ENCODE measurements around the gene GLRX2. TPM values are rescaled to one million over a fixed set of nuclear protein-coding genes. Genes with fewer than 3 reads are reported as not detected.

Gene GLRX2
- total and polyA plus RNA-seq, 2 of the 8 experiments (the other 6 are each of a cell fraction or from before 2014, with no cell fraction given): 4.8 to 13.5 TPM

DNA sequence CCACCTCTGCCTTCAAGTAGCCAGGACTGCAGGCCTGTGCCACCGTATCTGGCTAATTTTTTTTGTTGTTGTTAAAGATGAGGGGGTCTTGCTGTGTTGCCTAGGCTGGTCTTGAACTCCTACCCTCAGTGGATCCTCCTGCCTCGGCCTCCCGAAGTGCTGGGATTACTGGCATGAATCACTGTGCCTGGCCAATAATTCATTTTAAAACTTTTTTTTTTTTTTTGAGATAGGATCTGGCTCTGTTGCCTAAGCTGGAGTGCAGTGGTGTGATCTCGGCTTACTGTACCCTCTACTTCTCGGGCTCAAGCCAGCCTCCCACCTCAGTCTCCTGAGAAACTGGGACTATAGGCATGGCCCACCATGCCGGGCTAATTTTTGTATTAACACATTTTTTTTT is 20.2 kb upstream of the GLRX2 start:
- H4K91ac ChIP-seq (replicated peaks; ENCODE audit: insufficient read length, low read length): no peak overlapping the region

More for the DNA sequence above, 20.2 kb upstream of the GLRX2 start:
- H3K56ac ChIP-seq (replicated peaks; ENCODE audit: insufficient read length, low read depth, low read length): no peak overlapping the region
- no peak overlapping the region for H4K8ac ChIP-seq (ENCODE audit: extremely low read depth, insufficient read depth, low read length)
- no peak overlapping the region for H3K23ac ChIP-seq (ENCODE audit: insufficient read length)
- no peak overlapping the region for H4K5ac ChIP-seq (ENCODE audit: insufficient read length, low read depth, low read length)
- FAIRE-seq: no peak
- peaks cover 5 to 72% of the 10 kb centered on the region in 2 experiments for H3K79me2 ChIP-seq (ENCODE audit: control insufficient read depth in 1 of 2, insufficient read depth in 2 of 2, low read length in 2 of 2)
- H3K18ac ChIP-seq (ENCODE audit: extremely low read depth, low read length): no peak overlapping the region
- H2AFZ ChIP-seq (ENCODE audit: low read length): no peak overlapping the region
- H3K4me2 ChIP-seq (ENCODE audit: insufficient read depth in 1 of 2, low read depth in 2 of 2, low read length in 2 of 2): no peak overlapping the region
- no peak overlapping the region for H2BK5ac ChIP-seq (ENCODE audit: low read depth, low read length)
- peaks cover 3 to 23% (median 8%) of the 10 kb centered on the region in 4 experiments for H3K36me3 ChIP-seq (ENCODE audit: control insufficient read depth in 2 of 4, insufficient read depth in 4 of 4, low read length in 3 of 4)
- no peaks in the 10 kb centered on the region; a peak in 1 of 7 replicates for H3K4me1 ChIP-seq (replicated peaks in 1 of 4; ENCODE audit: control insufficient read depth in 3 of 4, insufficient read depth in 4 of 4, low read length in 3 of 4)
- TF ChIP-seq RNF2 (IDR thresholded peaks at IDR 0.05; ENCODE audit: borderline replicate concordance, low read depth, low read length, missing control alignments, poor library complexity, severe bottlenecking): no peak
- POLR2A ChIA-PET (ENCODE audit: partially characterized antibody): interaction anchor here (1.2 kb wide), 1 partner anchor 9 kb away, joined by 3 read pairs; no protein-coding TSS in a partner anchor
- H3K27ac ChIP-seq (ENCODE audit: low read depth, low read length): no peak overlapping the region
- H2AK5ac ChIP-seq (ENCODE audit: low read depth, low read length): no peak overlapping the region
- 89% methylated on average over 6 of the region's 6 CpGs; no CpG with 5 or more reads in 1 of the 2 experiments for WGBS, 2 experiments (ENCODE audit: extremely low coverage in 1 of 2, insufficient coverage in 1 of 2, insufficient read length in 1 of 2, insufficient replicate concordance in 2 of 2, low coverage in 1 of 2, low lambda C conversion rate in 2 of 2, missing lambda C conversion rate in 1 of 2)
- H3K27me3 ChIP-seq (replicated peaks in 1 of 4; ENCODE audit: control insufficient read depth in 3 of 4, extremely low read depth in 1 of 4, insufficient read depth in 3 of 4, low read length in 3 of 4): no peaks in the 10 kb centered on the region
- H2BK20ac ChIP-seq (ENCODE audit: low read length): no peak overlapping the region
- H3K23me2 ChIP-seq (ENCODE audit: low read depth, low read length): no peaks in the 10 kb centered on the region; the same call in 1 of the 2 replicates
- no peak overlapping the region for H2BK120ac ChIP-seq (replicated peaks; ENCODE audit: low read depth, low read length)
- no peak for DNase-seq (ENCODE audit: low read depth in 1 of 2, low spot score in 2 of 2)
- H2BK15ac ChIP-seq (ENCODE audit: low read length): no peak overlapping the region
- H3K4me3 ChIP-seq (ENCODE audit: extremely low read depth in 1 of 4, insufficient read depth in 2 of 4, low read depth in 3 of 4, low read length in 4 of 4): no peak overlapping the region
- no peaks in the 10 kb centered on the region for H3K9me3 ChIP-seq (ENCODE audit: insufficient read depth in 2 of 2, low read depth in 1 of 2, low read length in 1 of 2)
- CTCF ChIA-PET (ENCODE audit: partially characterized antibody): interaction anchor here (0.7 kb wide), 1 partner anchor 337 kb away, joined by 3 read pairs; no protein-coding TSS in a partner anchor
- no peaks in the 10 kb centered on the region for H4K20me1 ChIP-seq (replicated peaks in 1 of 2; ENCODE audit: control insufficient read depth in 1 of 2, insufficient read depth in 2 of 2, low read length in 2 of 2)
- H3K4ac ChIP-seq (replicated peaks; ENCODE audit: insufficient read length, low read depth, low read length): no peak overlapping the region
- H3K79me1 ChIP-seq (ENCODE audit: low read depth, low read length): no peaks in the 10 kb centered on the region
- H2BK12ac ChIP-seq (ENCODE audit: low read depth, low read length): no peak overlapping the region
- no peak overlapping the region for H3K14ac ChIP-seq (ENCODE audit: insufficient read length)
- H3K9ac ChIP-seq (replicated peaks in 1 of 4; ENCODE audit: extremely low read depth in 1 of 4, low read depth in 3 of 4, low read length in 3 of 4): no peak overlapping the region
